Activated CD4-positive, alpha-beta T cell treated with anti-CD3 and anti-CD28 coated beads, Interleukin-10, Interleukin-2, amounts not matched to agents 100 ng/mL and 50 ng/mL, durations not matched to agents 16 hours and 8 hours (primary cell): ENCODE data around the gene EEF1AKMT4.

Source experiments
- DNase-seq: peaks from one replicate; pipeline ENCODE4 v3.0.0-alpha.2; 2020

The EEF1AKMT4 gene

GRCh38 chr3:184236033-184236410, 13.4 kb upstream of the EEF1AKMT4 start:
- no peak for DNase-seq

GRCh38 chr3:184236636-184237035, 12.8 kb upstream of the EEF1AKMT4 start:
- no peak for DNase-seq

- no peak for DNase-seq
These were observed 12.3 kb upstream of the EEF1AKMT4 start for GRCh38 chr3:184237211-184237610.

GRCh38 chr3:184237807-184238206, 11.7 kb upstream of the EEF1AKMT4 start:
- DNase-seq = no peak

GRCh38 chr3:184238246-184238818, 11.1 kb upstream of the EEF1AKMT4 start:
- DNase-seq = no peak

GRCh38 chr3:184239221-184239620, 10.3 kb upstream of the EEF1AKMT4 start:
- no peak for DNase-seq

GRCh38 chr3:184239708-184240107, 9.8 kb upstream of the EEF1AKMT4 start:
- DNase-seq = no peak

GRCh38 chr3:184240384-184241140, 8.9 kb upstream of the EEF1AKMT4 start:
- DNase-seq = no peak

GRCh38 chr3:184241141-184241446, 8.4 kb upstream of the EEF1AKMT4 start:
- DNase-seq = no peak

- no peak for DNase-seq
These were observed 7.8 kb upstream of the EEF1AKMT4 start for GRCh38 chr3:184241447-184242296.

- no peak for DNase-seq
These were observed 7.2 kb upstream of the EEF1AKMT4 start for GRCh38 chr3:184242297-184242685.

- DNase-seq = peak; percentile 90
These were observed 739 bp upstream of the EEF1AKMT4 start, which contains the start of gene ALG3 for GRCh38 chr3:184248454-184249411. Gene ALG3, minus strand, starts transcription at chr3:184248962. Its CDS starts 22 bp downstream, at chr3:184248940.

GRCh38 chr3:184250167-184250828, 826 bp downstream of the EEF1AKMT4 start:
- DNase-seq = peak; percentile 95

GRCh38 chr3:184255291-184256039, 6.0 kb downstream of the EEF1AKMT4 start:
- DNase-seq = peak; percentile 52

GRCh38 chr3:184257083-184257915, 7.8 kb downstream of the EEF1AKMT4 start:
- no peak for DNase-seq

GRCh38 chr3:184258926-184259325, 9.5 kb downstream of the EEF1AKMT4 start:
- no peak for DNase-seq

- no peak for DNase-seq
These were observed 10.0 kb downstream of the EEF1AKMT4 start for GRCh38 chr3:184259396-184259877.

GRCh38 chr3:184259878-184260723, 10.6 kb downstream of the EEF1AKMT4 start:
- no peak for DNase-seq

GRCh38 chr3:184260724-184261269, 11.3 kb downstream of the EEF1AKMT4 start:
- DNase-seq = no peak
